CD4-positive, alpha-beta T cell treated with Interleukin-21 for 1 hour (primary cell): ENCODE measurements around the gene PLPPR4.

Source experiments
- DNase-seq: peaks from one replicate; pipeline ENCODE4 v3.0.0-alpha.2; 2020

The PLPPR4 gene

DNA sequence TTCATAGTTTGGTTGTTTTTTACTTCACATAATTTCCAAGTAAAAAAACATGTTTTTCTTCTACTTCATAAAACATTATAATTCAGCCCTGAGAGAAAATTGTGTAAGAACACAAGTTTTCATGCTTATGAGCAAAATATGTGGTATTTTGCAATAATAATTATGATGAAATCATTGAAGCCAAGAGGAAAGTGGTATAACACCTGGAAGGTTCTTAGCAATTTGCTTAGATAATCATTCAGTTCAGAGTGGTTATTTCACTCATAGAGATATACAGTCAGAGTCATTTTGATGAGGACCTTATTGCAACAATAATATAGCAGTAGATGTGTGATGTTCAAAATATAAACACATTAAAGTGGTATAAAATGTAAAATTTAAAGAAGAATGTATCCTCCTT lies 94.5 kb downstream of the PLPPR4 start:
- DNase-seq, result no peak
